IMR-90 (cell line): Measurements from ENCODE around the gene TP73. TPM values are rescaled to one million over a fixed set of nuclear protein-coding genes. Genes with fewer than 3 reads are reported as not detected.

ENCODE experiments used
- ATAC-seq: fragments of 200-7000 bp; cut with Tn5 transposase; 2 replicates; pipeline ENCODE4 v1.9.1; 2020; ENCODE audit warnings: low read depth, mild to moderate bottlenecking, moderate library complexity
- BruUV-seq: library from RNA; stranded (reverse); fragments of 400-500 nt; replicated peaks from 2 replicates; lab custom pipeline; 2021; lab: Mats Ljungman, UMichigan
- CTCF ChIA-PET: fragments of 300-600 bp; formaldehyde crosslinking; extraction: SDS; loops from one replicate; lab custom pipeline; 2021; ENCODE audit warnings: antibody characterized with exemption; lab: Yijun Ruan, JAX
- POLR2A ChIA-PET: fragments of 300-600 bp; sonication (Branson Sonifier 250); formaldehyde crosslinking; loops from one replicate; lab custom pipeline; 2022; ENCODE audit warnings: antibody characterized with exemption; ENCODE audit not compliant: unreplicated experiment; lab: Charles Lee
- DNase-seq: peaks from one replicate; pipeline ENCODE4 v3.0.0; 2013
- H2AFZ ChIP-seq: replicated peaks from 2 replicates; pipeline ENCODE3; 2013; ENCODE audit warnings: low read length, mild to moderate bottlenecking; ENCODE audit not compliant: poor library complexity
- H2AK5ac ChIP-seq: 2 replicates; pipeline ENCODE4 v1.6.1; 2013; ENCODE audit warnings: low read depth, low read length, inconsistent platforms
- H2AK9ac ChIP-seq: replicated peaks from 2 replicates; pipeline ENCODE3; 2013; ENCODE audit warnings: mild to moderate bottlenecking, low read depth, low read length, moderate library complexity; ENCODE audit not compliant: poor library complexity
- H2BK120ac ChIP-seq: 2 replicates; pipeline ENCODE4 v1.6.1; 2013; ENCODE audit warnings: low read depth, low read length, inconsistent platforms
- H2BK15ac ChIP-seq: 3 replicates; pipeline ENCODE4 v1.6.1; 2013; ENCODE audit warnings: low read depth, low read length, inconsistent platforms
- H2BK20ac ChIP-seq: 2 replicates; pipeline ENCODE4 v1.6.1; 2013; ENCODE audit warnings: low read depth, mild to moderate bottlenecking, inconsistent platforms, low read length, moderate library complexity
- H2BK5ac ChIP-seq: 2 replicates; pipeline ENCODE4 v1.6.1; 2013; ENCODE audit warnings: mild to moderate bottlenecking, low read depth, low read length, inconsistent platforms; ENCODE audit not compliant: poor library complexity, severe bottlenecking
- H3K14ac ChIP-seq: replicated peaks from 2 replicates; pipeline ENCODE4 v1.6.1; 2013; ENCODE audit warnings: low read depth, low read length, inconsistent platforms
- H3K18ac ChIP-seq: 2 replicates; pipeline ENCODE4 v1.6.1; 2013; ENCODE audit warnings: low read depth, low read length, control low read depth
- H3K23ac ChIP-seq: 2 replicates; pipeline ENCODE4 v1.6.1; 2013; ENCODE audit warnings: low read depth, low read length, inconsistent platforms
- H3K27ac ChIP-seq: 2 replicates; pipeline ENCODE4 v1.5.1; 2013; ENCODE audit warnings: mild to moderate bottlenecking, control low read depth, low read length; ENCODE audit not compliant: insufficient read depth
- H3K27me3 ChIP-seq: 2 replicates; pipeline ENCODE4 v1.6.1; 2013; ENCODE audit warnings: low read length; ENCODE audit not compliant: control insufficient read depth, insufficient read depth
- H3K36me3 ChIP-seq: 2 replicates; pipeline ENCODE4 v1.6.1; 2013; ENCODE audit warnings: low read length, mixed read lengths; ENCODE audit not compliant: control insufficient read depth, insufficient read depth
- H3K4ac ChIP-seq: 2 replicates; pipeline ENCODE4 v1.6.1; 2013; ENCODE audit warnings: low read depth, low read length, inconsistent platforms
- H3K4me1 ChIP-seq: 2 replicates; pipeline ENCODE4 v1.6.1; 2013; ENCODE audit warnings: low read length, mixed read lengths; ENCODE audit not compliant: control insufficient read depth, insufficient read depth
- H3K4me2 ChIP-seq: 2 replicates; pipeline ENCODE4 v1.6.1; 2013; ENCODE audit warnings: low read depth, mild to moderate bottlenecking, control low read depth, low read length, moderate library complexity
- H3K4me3 ChIP-seq: 2 replicates; pipeline ENCODE4 v1.5.1; 2013; ENCODE audit warnings: low read depth, mild to moderate bottlenecking, control low read depth, low read length, moderate library complexity; ENCODE audit not compliant: insufficient read depth
- H3K56ac ChIP-seq: 2 replicates; pipeline ENCODE4 v1.6.1; 2013; ENCODE audit warnings: low read length, inconsistent platforms; ENCODE audit not compliant: insufficient read depth; ENCODE audit errors: extremely low read depth
- H3K79me1 ChIP-seq, 2 experiments: 2 replicates each; pipeline ENCODE4 v1.6.1; 2013; ENCODE audit warnings: low read length in 2 of 2, inconsistent platforms in 1 of 2, low read depth in 1 of 2
- H3K9ac ChIP-seq: 2 replicates; pipeline ENCODE4 v1.6.1; 2013; ENCODE audit warnings: low read depth, low read length, control low read depth
- H3K9me1 ChIP-seq: 2 replicates; pipeline ENCODE4 v1.6.1; 2013; ENCODE audit warnings: low read length, inconsistent platforms; ENCODE audit not compliant: insufficient read depth
- H3K9me3 ChIP-seq: 2 replicates; pipeline ENCODE4 v1.6.1; 2013; ENCODE audit warnings: low read length; ENCODE audit not compliant: control insufficient read depth, insufficient read depth
- H4K20me1 ChIP-seq: 2 replicates; pipeline ENCODE4 v1.6.1; 2013; ENCODE audit warnings: low read length, inconsistent platforms; ENCODE audit not compliant: insufficient read depth
- H4K5ac ChIP-seq: 2 replicates; pipeline ENCODE4 v1.6.1; 2013; ENCODE audit warnings: mild to moderate bottlenecking, low read depth, low read length, control low read depth
- H4K8ac ChIP-seq, 2 experiments: 2 replicates each; pipeline ENCODE4 v1.6.1; 2013; ENCODE audit warnings: low read depth in 2 of 2, low read length in 2 of 2, control low read depth in 1 of 2, inconsistent platforms in 1 of 2
- H4K91ac ChIP-seq: 2 replicates; pipeline ENCODE4 v1.6.1; 2013; ENCODE audit warnings: low read depth, low read length, inconsistent platforms; ENCODE audit not compliant: insufficient read depth
- BHLHE40 ChIP-seq: fragments of 150-350 bp; IDR thresholded peaks from 2 replicates; pipeline ENCODE4 v1.6.1; 2016; ENCODE audit warnings: mild to moderate bottlenecking, low read depth, low read length
- CEBPB ChIP-seq: IDR thresholded peaks from 2 replicates; pipeline ENCODE4 v1.6.1; 2012; ENCODE audit warnings: low read depth, low read length, improper control_type of control experiment
- CHD1 ChIP-seq: IDR thresholded peaks from 2 replicates; pipeline ENCODE4 v1.6.1; 2012; ENCODE audit warnings: low read depth, low read length, improper control_type of control experiment
- FOS ChIP-seq: fragments of 150-350 bp; IDR thresholded peaks from 2 replicates; pipeline ENCODE4 v1.6.1; 2016; ENCODE audit warnings: low read depth, low read length
- MAFK ChIP-seq: IDR thresholded peaks from 2 replicates; pipeline ENCODE4 v1.6.1; 2012; ENCODE audit warnings: low read depth, low read length, improper control_type of control experiment
- MAZ ChIP-seq: IDR thresholded peaks from 2 replicates; pipeline ENCODE4 v1.6.1; 2012; ENCODE audit warnings: low read depth, mild to moderate bottlenecking, low read length, improper control_type of control experiment, moderate library complexity, borderline replicate concordance
- MXI1 ChIP-seq: IDR thresholded peaks from 2 replicates; pipeline ENCODE4 v1.6.1; 2012; ENCODE audit warnings: low read depth, mild to moderate bottlenecking, low read length, moderate library complexity, borderline replicate concordance
- NFE2L2 ChIP-seq: fragments of 150-350 bp; IDR thresholded peaks from 2 replicates; pipeline ENCODE4 v1.6.1; 2016; ENCODE audit warnings: low read depth, mild to moderate bottlenecking, low read length
- POLR2A ChIP-seq: IDR thresholded peaks from 2 replicates; pipeline ENCODE4 v1.6.1; 2012; ENCODE audit warnings: mild to moderate bottlenecking, low read depth, low read length
- RAD21 ChIP-seq: IDR thresholded peaks from 2 replicates; pipeline ENCODE4 v1.6.1; 2012; ENCODE audit warnings: low read length, improper control_type of control experiment
- RCOR1 ChIP-seq: IDR thresholded peaks from 2 replicates; pipeline ENCODE4 v1.6.1; 2012; ENCODE audit warnings: mild to moderate bottlenecking, low read length, improper control_type of control experiment; ENCODE audit not compliant: insufficient replicate concordance
- RFX5 ChIP-seq: IDR thresholded peaks from 2 replicates; pipeline ENCODE4 v1.8.0; 2012; ENCODE audit warnings: low read depth, mild to moderate bottlenecking, low read length, moderate library complexity
- SMC3 ChIP-seq: fragments of 150-350 bp; IDR thresholded peaks from 2 replicates; pipeline ENCODE4 v1.6.1; 2016; ENCODE audit warnings: low read depth, mild to moderate bottlenecking, antibody characterized with exemption, low read length, moderate library complexity
- USF2 ChIP-seq: fragments of 150-350 bp; IDR thresholded peaks from 2 replicates; pipeline ENCODE4 v1.6.1; 2017; ENCODE audit warnings: mild to moderate bottlenecking, antibody characterized with exemption, low read length, low read depth
- WGBS, 2 experiments: methylation state at CpG; one replicate each; pipeline versions ENCODE4 v1.1.5 to v1.1.7; 2013; ENCODE audit warnings: missing lambda C conversion rate in 2 of 2; ENCODE audit not compliant: insufficient read length in 1 of 2; ENCODE audit errors: extremely low coverage in 2 of 2; 5-methylcytosine and 5-hydroxymethylcytosine counted together
- dilution Hi-C: fragments of 300-500 bp; cut with HindIII; formaldehyde crosslinking; loops from one replicate; pipeline ENCODE4 v1.14.3; 2018; ENCODE audit warnings: low sequenced_read_pairs; ENCODE audit not compliant: unreplicated experiment
- in situ Hi-C: fragments of 300-500 bp; cut with MboI; formaldehyde crosslinking; loops from 3 replicates; pipeline ENCODE4 v1.14.3; 2019; ENCODE audit warnings: low sequenced_read_pairs, inconsistent platforms, mixed read lengths
- intact Hi-C: fragments of 100-400 bp; cut with micrococcal nuclease; formaldehyde crosslinking; loops from 2 replicates; pipeline ENCODE4 v1.10.0; 2022
- polyA plus RNA-seq, 3 experiments: library from polyadenylated mRNA; depleted of rRNA; stranded (reverse); fragments of >200 nt; gene quantifications; 2 replicates each; pipeline ENCODE4 v1.2.3, GENCODE V29; 2012; ENCODE audit warnings: low replicate concordance in 1 of 3
- total RNA-seq: library from RNA; depleted of rRNA; stranded (reverse); fragments of >200 nt; gene quantifications from 2 replicates; pipeline ENCODE4 v1.2.3, GENCODE V29; 2012
- TF ChIP-seq, protein P1 (sequence below): conservative IDR thresholded peaks from 2 replicates; pipeline ENCODE4 v1.5.1; 2012; ENCODE audit warnings: mild to moderate bottlenecking, low read depth, low read length, improper control_type of control experiment
- TF ChIP-seq, protein P2 (sequence below): fragments of 150-350 bp; IDR thresholded peaks from 2 replicates; pipeline ENCODE4 v1.6.1; 2016; ENCODE audit warnings: low read depth, mild to moderate bottlenecking, low read length, moderate library complexity, borderline replicate concordance

TP73 gene
- total and polyA plus RNA-seq, 2 of the 4 experiments (the other 2 are of a cell fraction): not detected

GRCh38 chr1:3641816-3642215, 10.5 kb upstream of the TP73 start:
- no peak overlapping the region for H2AFZ ChIP-seq
- no peak overlapping the region for H2BK20ac ChIP-seq
- H3K79me1 ChIP-seq: peaks cover 0 to 5% of the 10 kb centered on the region in 2 experiments; a peak in 1 of 4 replicates
- H4K20me1 ChIP-seq: no peaks in the 10 kb centered on the region
- no TSS peak for BruUV-seq
- H3K27ac ChIP-seq: no peak overlapping the region
- ATAC-seq (no peak), DNase-seq (no peak)
- ChIA-PET POLR2A (no interaction called here), CTCF (interaction anchor here (0.8 kb wide), 1 partner anchor 83 kb away, joined by 3 read pairs; no protein-coding TSS in a partner anchor)
- no peak overlapping the region for H3K9ac ChIP-seq
- H2BK120ac ChIP-seq: no peak overlapping the region
- no CpG with 5 or more reads among the region's 11 CpGs for WGBS, 2 experiments
- no peak overlapping the region for H3K14ac ChIP-seq
- H3K36me3 ChIP-seq: peaks cover 44% of the 10 kb centered on the region
- H2BK15ac ChIP-seq: no peak overlapping the region
- intact Hi-C loops (no loop called here), dilution Hi-C loops (no loop called here), in situ Hi-C loops (no loop called here)
- H4K91ac ChIP-seq: no peak overlapping the region
- H2BK5ac ChIP-seq: no peak overlapping the region
- no peak overlapping the region for H3K4me2 ChIP-seq
- H4K8ac ChIP-seq: no peak overlapping the region
- TF ChIP-seq POLR2A (no peak), RAD21 (no peak), CEBPB (no peak), MXI1 (no peak), BHLHE40 (no peak), RCOR1 (no peak), SMC3 (no peak), RFX5 (no peak), CHD1 (no peak), USF2 (no peak), MAFK (no peak), MAZ (no peak), FOS (no peak), NFE2L2 (no peak)
- TF ChIP-seq, protein P1, sequence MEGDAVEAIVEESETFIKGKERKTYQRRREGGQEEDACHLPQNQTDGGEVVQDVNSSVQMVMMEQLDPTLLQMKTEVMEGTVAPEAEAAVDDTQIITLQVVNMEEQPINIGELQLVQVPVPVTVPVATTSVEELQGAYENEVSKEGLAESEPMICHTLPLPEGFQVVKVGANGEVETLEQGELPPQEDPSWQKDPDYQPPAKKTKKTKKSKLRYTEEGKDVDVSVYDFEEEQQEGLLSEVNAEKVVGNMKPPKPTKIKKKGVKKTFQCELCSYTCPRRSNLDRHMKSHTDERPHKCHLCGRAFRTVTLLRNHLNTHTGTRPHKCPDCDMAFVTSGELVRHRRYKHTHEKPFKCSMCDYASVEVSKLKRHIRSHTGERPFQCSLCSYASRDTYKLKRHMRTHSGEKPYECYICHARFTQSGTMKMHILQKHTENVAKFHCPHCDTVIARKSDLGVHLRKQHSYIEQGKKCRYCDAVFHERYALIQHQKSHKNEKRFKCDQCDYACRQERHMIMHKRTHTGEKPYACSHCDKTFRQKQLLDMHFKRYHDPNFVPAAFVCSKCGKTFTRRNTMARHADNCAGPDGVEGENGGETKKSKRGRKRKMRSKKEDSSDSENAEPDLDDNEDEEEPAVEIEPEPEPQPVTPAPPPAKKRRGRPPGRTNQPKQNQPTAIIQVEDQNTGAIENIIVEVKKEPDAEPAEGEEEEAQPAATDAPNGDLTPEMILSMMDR: no peak
- TF ChIP-seq, protein P2, sequence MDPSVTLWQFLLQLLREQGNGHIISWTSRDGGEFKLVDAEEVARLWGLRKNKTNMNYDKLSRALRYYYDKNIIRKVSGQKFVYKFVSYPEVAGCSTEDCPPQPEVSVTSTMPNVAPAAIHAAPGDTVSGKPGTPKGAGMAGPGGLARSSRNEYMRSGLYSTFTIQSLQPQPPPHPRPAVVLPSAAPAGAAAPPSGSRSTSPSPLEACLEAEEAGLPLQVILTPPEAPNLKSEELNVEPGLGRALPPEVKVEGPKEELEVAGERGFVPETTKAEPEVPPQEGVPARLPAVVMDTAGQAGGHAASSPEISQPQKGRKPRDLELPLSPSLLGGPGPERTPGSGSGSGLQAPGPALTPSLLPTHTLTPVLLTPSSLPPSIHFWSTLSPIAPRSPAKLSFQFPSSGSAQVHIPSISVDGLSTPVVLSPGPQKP: no peak
- H3K4ac ChIP-seq: no peak overlapping the region
- H2AK9ac ChIP-seq: no peak overlapping the region
- H3K23ac ChIP-seq: no peak overlapping the region
- 0 out of 2 replicates have a peak, but pooled peaks cover 3% of the 10 kb centered on the region for H3K9me1 ChIP-seq
- H3K18ac ChIP-seq: no peak overlapping the region
- H4K5ac ChIP-seq: no peak overlapping the region
- H3K4me1 ChIP-seq: no peaks in the 10 kb centered on the region
- H3K56ac ChIP-seq: no peak overlapping the region
- no peaks in the 10 kb centered on the region for H3K9me3 ChIP-seq
- no peak overlapping the region for H2AK5ac ChIP-seq
- H3K4me3 ChIP-seq: no peak overlapping the region
- H3K27me3 ChIP-seq: no peaks in the 10 kb centered on the region
